Measurements from ENCODE around the gene CRYAA. TPM values are rescaled to one million over a fixed set of nuclear protein-coding genes. Genes with fewer than 3 reads are reported as not detected.

CRYAA gene
- total and polyA plus RNA-seq, 3 experiments from 2014 or later: not detected

GRCh38 chr21:43187715-43188114 lies 18.9 kb downstream of the CRYAA start:
- POLR2A ChIA-PET: no interaction called here
- no peaks in the 10 kb centered on the region for H3K4me1 Mint-ChIP-seq
- no peaks in the 10 kb centered on the region for H3K36me3 Mint-ChIP-seq

GRCh38 chr21:43188181-43188580 lies 19.4 kb downstream of the CRYAA start:
- no peak overlapping the region for H3K4me3 Mint-ChIP-seq
- DNase-seq: no peak
- H3K27ac Mint-ChIP-seq: peak overlapping the region in 2 of 8 donors; percentile 33 to 68

More at GRCh38 chr21:43187715-43188114, 18.9 kb downstream of the CRYAA start:
- Histone ChIP-seq H3K27me3 (ENCODE audit: insufficient read depth, low read length, poor library complexity, severe bottlenecking) (no peaks in the 10 kb centered on the region), H3K9me3 (ENCODE audit: low read length) (no peaks in the 10 kb centered on the region), H3K36me3 (ENCODE audit: insufficient read depth, low read length) (no peaks in the 10 kb centered on the region), H3K27ac (ENCODE audit: low read depth, low read length) (no peak overlapping the region), H3K4me1 (ENCODE audit: insufficient read depth, low read length) (no peaks in the 10 kb centered on the region), H3K4me3 (ENCODE audit: low read length) (no peak overlapping the region)
- Mint-ChIP-seq H3K27me3 (peaks cover 8 to 12% of the 10 kb centered on the region in 2 donors), H3K9me3 (no peaks in the 10 kb centered on the region), H3K27ac (peak overlapping the region in 3 of 8 donors; percentile 1 to 68 (median 52)), H3K4me3 (no peak overlapping the region)
- CTCF ChIA-PET: no interaction called here
- DNase-seq: no peak

GRCh38 chr21:43188592-43189210 lies 19.9 kb downstream of the CRYAA start:
- H3K4me3 Mint-ChIP-seq: no peak overlapping the region
- peaks cover 8 to 12% of the 10 kb centered on the region in 2 donors for H3K27me3 Mint-ChIP-seq
- Histone ChIP-seq H3K4me3 (ENCODE audit: low read length) (no peak overlapping the region), H3K27me3 (ENCODE audit: insufficient read depth, low read length, poor library complexity, severe bottlenecking) (no peaks in the 10 kb centered on the region), H3K9me3 (ENCODE audit: low read length) (no peaks in the 10 kb centered on the region), H3K36me3 (ENCODE audit: insufficient read depth, low read length) (no peaks in the 10 kb centered on the region), H3K4me1 (ENCODE audit: insufficient read depth, low read length) (no peaks in the 10 kb centered on the region), H3K27ac (ENCODE audit: low read depth, low read length) (no peak overlapping the region)
- H3K36me3 Mint-ChIP-seq: peaks cover 0 to 3% (median 3%) of the 10 kb centered on the region in 3 donors
- no peak overlapping the region for H3K27ac Mint-ChIP-seq
- no peaks in the 10 kb centered on the region for H3K4me1 Mint-ChIP-seq
- ChIA-PET CTCF (no interaction called here), POLR2A (no interaction called here)
- no peak for DNase-seq
- peaks cover 0 to 2% (median 0%) of the 10 kb centered on the region in 5 donors for H3K9me3 Mint-ChIP-seq

More at GRCh38 chr21:43188181-43188580, 19.4 kb downstream of the CRYAA start:
- Histone ChIP-seq H3K4me1 (ENCODE audit: insufficient read depth, low read length) (no peaks in the 10 kb centered on the region), H3K4me3 (ENCODE audit: low read length) (no peak overlapping the region), H3K27ac (ENCODE audit: low read depth, low read length) (no peak overlapping the region), H3K9me3 (ENCODE audit: low read length) (no peaks in the 10 kb centered on the region), H3K27me3 (ENCODE audit: insufficient read depth, low read length, poor library complexity, severe bottlenecking) (no peaks in the 10 kb centered on the region), H3K36me3 (ENCODE audit: insufficient read depth, low read length) (no peaks in the 10 kb centered on the region)
- Mint-ChIP-seq H3K9me3 (peaks cover 0 to under 1% (median 0%) of the 10 kb centered on the region in 5 donors), H3K27me3 (peaks cover 8 to 12% of the 10 kb centered on the region in 2 donors), H3K4me1 (no peaks in the 10 kb centered on the region), H3K36me3 (peaks cover 0 to 2% (median 1%) of the 10 kb centered on the region in 3 donors)
- CTCF ChIA-PET: no interaction called here
- POLR2A ChIA-PET: no interaction called here

GRCh38 chr21:43189936-43190335 lies 21.1 kb downstream of the CRYAA start:
- Histone ChIP-seq H3K27ac (ENCODE audit: low read depth, low read length) (no peak overlapping the region), H3K27me3 (ENCODE audit: insufficient read depth, low read length, poor library complexity, severe bottlenecking) (no peaks in the 10 kb centered on the region), H3K4me1 (ENCODE audit: insufficient read depth, low read length) (no peaks in the 10 kb centered on the region), H3K9me3 (ENCODE audit: low read length) (no peaks in the 10 kb centered on the region), H3K36me3 (ENCODE audit: insufficient read depth, low read length) (no peaks in the 10 kb centered on the region), H3K4me3 (ENCODE audit: low read length) (no peak overlapping the region)
- Mint-ChIP-seq H3K9me3 (peaks cover 0 to 2% (median 0%) of the 10 kb centered on the region in 5 donors), H3K36me3 (peaks cover 0 to 7% (median 3%) of the 10 kb centered on the region in 3 donors), H3K4me1 (no peaks in the 10 kb centered on the region), H3K27ac (peak overlapping the region in 3 of 8 donors; percentile 17 to 66 (median 49)), H3K27me3 (peaks cover 8 to 14% of the 10 kb centered on the region in 2 donors), H3K4me3 (no peak overlapping the region)
- CTCF ChIA-PET: no interaction called here
- POLR2A ChIA-PET: no interaction called here
- no peak for DNase-seq

- no peaks in the 10 kb centered on the region for H3K4me1 ChIP-seq (ENCODE audit: insufficient read depth, low read length)
- no peak overlapping the region for H3K4me3 ChIP-seq (ENCODE audit: low read length)
- Mint-ChIP-seq H3K27me3 (peaks cover 11 to 14% of the 10 kb centered on the region in 2 donors), H3K4me3 (no peak overlapping the region), H3K4me1 (no peaks in the 10 kb centered on the region), H3K9me3 (peaks cover 0 to 2% (median 0%) of the 10 kb centered on the region in 5 donors), H3K36me3 (peaks cover 0 to 7% (median 3%) of the 10 kb centered on the region in 3 donors), H3K27ac (peak overlapping the region in 2 of 8 donors; percentile 26 to 49)
- no peaks in the 10 kb centered on the region for H3K9me3 ChIP-seq (ENCODE audit: low read length)
- ChIA-PET POLR2A (no interaction called here), CTCF (no interaction called here)
- H3K36me3 ChIP-seq (ENCODE audit: insufficient read depth, low read length): no peaks in the 10 kb centered on the region
- no peak for DNase-seq
- H3K27ac ChIP-seq (ENCODE audit: low read depth, low read length): no peak overlapping the region
- H3K27me3 ChIP-seq (ENCODE audit: insufficient read depth, low read length, poor library complexity, severe bottlenecking): no peaks in the 10 kb centered on the region
Observed at GRCh38 chr21:43190544-43190943, 21.7 kb downstream of the CRYAA start.

GRCh38 chr21:43190951-43191350 lies 22.1 kb downstream of the CRYAA start:
- no peaks in the 10 kb centered on the region for H3K36me3 ChIP-seq (ENCODE audit: insufficient read depth, low read length)
- Mint-ChIP-seq H3K4me1 (no peaks in the 10 kb centered on the region), H3K27ac (no peak overlapping the region), H3K4me3 (no peak overlapping the region), H3K27me3 (peaks cover 14 to 15% of the 10 kb centered on the region in 2 donors), H3K36me3 (peaks cover 0 to 7% (median 3%) of the 10 kb centered on the region in 3 donors), H3K9me3 (peaks cover 0 to 2% (median 0%) of the 10 kb centered on the region in 5 donors)
- H3K4me3 ChIP-seq (ENCODE audit: low read length): no peak overlapping the region
- H3K27ac ChIP-seq (ENCODE audit: low read depth, low read length): no peak overlapping the region
- DNase-seq: no peak
- ChIA-PET CTCF (no interaction called here), POLR2A (no interaction called here)
- no peaks in the 10 kb centered on the region for H3K9me3 ChIP-seq (ENCODE audit: low read length)
- no peaks in the 10 kb centered on the region for H3K27me3 ChIP-seq (ENCODE audit: insufficient read depth, low read length, poor library complexity, severe bottlenecking)
- no peaks in the 10 kb centered on the region for H3K4me1 ChIP-seq (ENCODE audit: insufficient read depth, low read length)

- H3K27ac Mint-ChIP-seq: peak overlapping the region in 1 of 8 donors; percentile 95
- no peak overlapping the region for H3K4me3 ChIP-seq (ENCODE audit: low read length)
- peaks cover 0 to 2% (median 0%) of the 10 kb centered on the region in 5 donors for H3K9me3 Mint-ChIP-seq
- ChIA-PET CTCF (interaction anchor here (0.7 kb wide), 1 partner anchor 407 kb away, joined by 3 read pairs; no protein-coding TSS in a partner anchor), POLR2A (no interaction called here)
- no peaks in the 10 kb centered on the region for H3K36me3 ChIP-seq (ENCODE audit: insufficient read depth, low read length)
- H3K4me1 Mint-ChIP-seq: no peaks in the 10 kb centered on the region
- peaks cover 0 to 7% (median 3%) of the 10 kb centered on the region in 3 donors for H3K36me3 Mint-ChIP-seq
- H3K4me1 ChIP-seq (ENCODE audit: insufficient read depth, low read length): no peaks in the 10 kb centered on the region
- H3K27me3 Mint-ChIP-seq: peaks cover 14 to 15% of the 10 kb centered on the region in 2 donors
- H3K27ac ChIP-seq (ENCODE audit: low read depth, low read length): no peak overlapping the region
- no peaks in the 10 kb centered on the region for H3K27me3 ChIP-seq (ENCODE audit: insufficient read depth, low read length, poor library complexity, severe bottlenecking)
- no peak for DNase-seq
- H3K9me3 ChIP-seq (ENCODE audit: low read length): no peaks in the 10 kb centered on the region
- H3K4me3 Mint-ChIP-seq: no peak overlapping the region
Observed at GRCh38 chr21:43191521-43191920, 22.7 kb downstream of the CRYAA start.

GRCh38 chr21:43191971-43192370 lies 23.2 kb downstream of the CRYAA start:
- no peaks in the 10 kb centered on the region for H3K9me3 ChIP-seq (ENCODE audit: low read length)
- no peaks in the 10 kb centered on the region for H3K36me3 ChIP-seq (ENCODE audit: insufficient read depth, low read length)
- Mint-ChIP-seq H3K9me3 (peaks cover 0 to 2% (median 0%) of the 10 kb centered on the region in 5 donors), H3K4me3 (no peak overlapping the region), H3K4me1 (no peaks in the 10 kb centered on the region), H3K27me3 (peaks cover 14 to 16% of the 10 kb centered on the region in 2 donors), H3K27ac (no peak overlapping the region), H3K36me3 (peaks cover 0 to 7% (median 3%) of the 10 kb centered on the region in 3 donors)
- ChIA-PET CTCF (interaction anchor here (0.7 kb wide), 1 partner anchor 406 kb away, joined by 3 read pairs; no protein-coding TSS in a partner anchor), POLR2A (no interaction called here)
- H3K4me1 ChIP-seq (ENCODE audit: insufficient read depth, low read length): no peaks in the 10 kb centered on the region
- H3K27ac ChIP-seq (ENCODE audit: low read depth, low read length): no peak overlapping the region
- no peaks in the 10 kb centered on the region for H3K27me3 ChIP-seq (ENCODE audit: insufficient read depth, low read length, poor library complexity, severe bottlenecking)
- no peak overlapping the region for H3K4me3 ChIP-seq (ENCODE audit: low read length)
- no peak for DNase-seq

Data from CD8-positive, alpha-beta memory T cell (primary cell).